GM19328 (cell line): ENCODE results near the gene GP1BB.
"Not testable (repeated sequence)": the region's sequence is repeated elsewhere in the genome, so short reads cannot be mapped to it uniquely, and the experiment has no call there.

Experiments
- ATAC-seq: cut with Tn5 transposase; IDR thresholded peaks from one replicate; pipeline ENCODE4 v1.9.1; 2021; ENCODE audit warnings: mild to moderate bottlenecking, moderate library complexity; ENCODE audit not compliant: unreplicated experiment

The GP1BB gene

DNA sequence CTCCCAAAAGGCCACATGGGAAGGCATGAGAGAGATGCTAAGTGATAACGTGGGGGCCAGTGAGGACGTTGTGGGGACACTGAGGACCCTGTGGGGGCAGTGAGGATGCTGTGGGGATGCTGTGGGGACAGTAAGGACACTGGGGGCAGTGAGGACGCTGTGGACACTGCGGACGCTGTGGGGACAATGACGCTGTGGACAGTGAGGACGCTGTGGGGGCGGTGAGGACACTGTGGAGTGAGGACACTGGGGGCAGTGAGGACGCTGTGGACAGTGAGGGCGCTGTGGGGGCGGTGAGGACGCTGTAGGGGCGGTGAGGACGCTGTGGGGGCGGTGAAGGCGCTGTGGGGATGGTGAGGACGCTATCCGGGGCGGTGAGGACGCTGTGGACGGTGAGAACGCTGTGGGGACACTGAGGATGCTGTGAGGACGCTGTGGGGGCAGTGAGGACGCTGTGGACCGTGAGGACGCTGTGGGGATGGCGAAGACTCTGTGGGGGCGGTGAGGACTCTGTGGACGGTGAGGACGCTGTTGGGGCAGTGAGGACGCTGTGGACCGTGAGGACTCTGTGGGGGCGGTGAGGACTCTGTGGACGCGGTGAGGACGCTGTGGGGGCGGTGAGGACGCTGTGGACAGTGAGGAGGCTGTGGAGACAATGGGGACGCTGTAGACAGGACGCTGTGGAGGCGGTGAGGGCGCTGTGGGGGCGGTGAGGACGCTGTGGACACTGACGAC lies 1.8 kb downstream of the GP1BB start:
- ATAC-seq = no peak

DNA sequence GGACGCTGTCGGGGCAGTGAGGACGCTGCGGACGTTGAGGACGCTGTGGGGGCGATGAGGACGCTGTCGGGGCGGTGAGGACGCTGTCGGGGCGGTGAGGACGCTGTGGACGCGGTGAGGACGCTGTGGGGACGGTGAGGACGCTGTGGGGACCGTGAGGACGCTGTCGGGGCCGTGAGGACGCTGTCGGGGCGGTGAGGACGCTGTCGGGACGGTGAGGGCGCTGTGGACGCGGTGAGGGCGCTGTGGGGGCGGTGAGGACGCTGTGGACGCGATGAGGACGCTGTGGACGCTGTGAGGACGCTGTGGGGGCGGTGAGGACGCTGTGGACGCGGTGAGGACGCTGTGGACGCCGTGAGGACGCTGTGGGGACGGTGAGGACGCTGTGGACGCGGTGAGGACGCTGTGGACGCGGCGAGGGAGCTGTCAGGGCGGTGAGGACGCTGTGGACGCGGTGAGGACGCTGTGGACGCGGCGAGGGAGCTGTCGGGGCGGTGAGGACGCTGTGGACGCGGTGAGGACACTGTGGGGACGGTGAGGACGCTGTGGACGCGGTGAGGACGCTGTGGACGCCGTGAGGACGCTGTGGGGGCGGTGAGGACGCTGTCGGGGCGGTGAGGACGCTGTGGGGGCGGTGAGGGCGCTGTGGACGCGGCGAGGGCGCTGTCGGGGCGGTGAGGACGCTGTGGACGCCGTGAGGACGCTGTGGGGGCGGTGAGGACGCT lies 2.9 kb downstream of the GP1BB start:
- not testable (repeated sequence) for ATAC-seq

DNA sequence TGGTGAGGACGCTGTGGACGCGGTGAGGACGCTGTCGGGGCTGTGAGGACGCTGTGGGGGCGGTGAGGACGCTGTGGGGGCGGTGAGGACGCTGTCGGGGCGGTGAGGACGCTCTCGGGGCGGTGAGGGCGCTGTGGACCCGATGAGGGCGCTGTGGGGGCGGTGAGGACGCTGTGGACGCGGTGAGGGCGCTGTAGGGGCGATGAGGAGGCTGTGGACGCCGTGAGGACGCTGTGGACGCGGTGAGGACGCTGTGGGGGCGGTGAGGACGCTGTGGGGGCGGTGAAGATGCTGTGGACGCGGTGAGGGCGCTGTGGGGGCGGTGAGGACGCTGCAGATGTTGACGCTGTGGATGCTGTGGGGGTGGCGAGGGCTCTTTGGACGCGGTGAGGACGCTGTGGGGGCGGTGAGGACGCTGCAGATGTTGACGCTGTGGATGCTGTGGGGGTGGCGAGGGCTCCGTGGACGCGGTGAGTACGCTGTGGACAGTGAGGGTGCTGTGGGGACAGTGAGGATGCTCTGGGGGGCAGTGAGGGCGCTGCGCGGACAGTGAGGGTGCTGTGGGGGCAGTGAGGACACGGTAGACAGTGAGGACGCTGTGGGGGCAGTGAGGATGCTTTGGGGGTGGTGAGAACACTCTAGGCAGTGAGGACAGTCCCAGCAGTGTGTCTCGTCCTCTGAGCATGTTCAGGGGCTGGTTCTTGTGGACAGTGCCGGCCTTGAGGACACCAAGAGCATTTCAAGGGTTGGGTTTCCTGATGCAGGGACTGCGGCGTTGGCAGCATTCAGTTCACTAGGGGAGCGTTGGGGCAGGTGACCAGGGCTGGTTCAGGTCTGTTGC lies 4.2 kb downstream of the GP1BB start:
- ATAC-seq = no peak

DNA sequence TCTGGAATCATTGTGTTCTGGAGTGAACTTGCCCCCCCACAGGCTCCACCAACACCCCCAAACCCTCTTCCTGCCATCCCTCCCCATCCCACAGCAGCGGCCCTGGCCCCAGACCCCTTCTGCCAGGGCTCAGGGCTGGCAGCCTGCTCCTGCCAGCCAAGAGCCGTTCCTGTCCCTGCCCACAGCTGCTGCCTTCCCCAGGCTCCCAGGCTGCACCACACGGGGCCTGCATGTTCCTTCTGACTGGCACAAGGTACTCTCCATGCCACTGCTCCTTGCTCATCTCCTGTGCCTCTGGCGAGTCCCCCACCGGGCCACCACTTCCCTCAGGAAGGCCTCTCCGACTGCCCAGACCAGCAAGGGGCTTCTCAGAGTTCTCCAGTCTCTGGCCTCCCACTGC lies 4.9 kb downstream of the GP1BB start:
- no peak for ATAC-seq

DNA sequence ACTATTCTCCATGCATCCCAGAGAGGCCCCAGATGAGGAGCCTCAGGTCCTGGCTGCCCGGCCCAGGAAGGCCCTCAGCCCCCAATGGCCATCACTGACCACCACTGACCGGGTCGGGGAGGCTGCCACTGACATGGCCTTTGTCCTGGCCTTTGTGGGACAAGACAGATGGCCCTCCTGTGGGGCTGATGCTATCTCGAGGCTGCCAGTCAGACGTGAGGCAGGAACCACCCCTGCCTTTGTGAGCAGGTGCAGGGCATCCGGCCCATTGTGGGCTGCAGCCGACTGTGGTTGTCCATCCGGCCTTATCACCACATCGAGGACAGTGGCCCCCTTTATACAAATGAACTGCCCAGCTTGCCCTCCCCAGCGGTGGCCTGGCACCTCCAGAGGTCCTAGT lies 5.5 kb downstream of the GP1BB start:
- ATAC-seq = no peak

DNA sequence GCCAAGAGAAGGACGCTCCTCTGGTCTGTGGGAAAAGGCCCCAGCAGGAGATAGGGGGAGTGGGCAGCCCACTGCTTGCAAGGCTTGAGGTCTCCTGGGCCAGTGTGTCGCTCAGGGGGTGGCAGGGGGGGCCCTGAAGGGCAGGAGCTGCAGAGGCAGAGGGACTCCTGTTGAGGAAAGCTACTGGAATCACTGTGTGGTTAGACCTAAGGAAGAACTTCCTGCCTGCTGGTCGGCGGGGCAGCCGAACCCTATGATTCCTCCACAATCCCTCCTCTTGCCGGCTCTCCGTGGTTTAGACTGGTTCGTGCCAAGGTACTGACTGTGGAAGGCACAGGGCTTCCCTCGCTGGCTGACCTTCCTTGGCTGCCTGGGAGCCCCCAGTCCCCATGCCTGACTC lies 6.2 kb downstream of the GP1BB start:
- no peak for ATAC-seq

DNA sequence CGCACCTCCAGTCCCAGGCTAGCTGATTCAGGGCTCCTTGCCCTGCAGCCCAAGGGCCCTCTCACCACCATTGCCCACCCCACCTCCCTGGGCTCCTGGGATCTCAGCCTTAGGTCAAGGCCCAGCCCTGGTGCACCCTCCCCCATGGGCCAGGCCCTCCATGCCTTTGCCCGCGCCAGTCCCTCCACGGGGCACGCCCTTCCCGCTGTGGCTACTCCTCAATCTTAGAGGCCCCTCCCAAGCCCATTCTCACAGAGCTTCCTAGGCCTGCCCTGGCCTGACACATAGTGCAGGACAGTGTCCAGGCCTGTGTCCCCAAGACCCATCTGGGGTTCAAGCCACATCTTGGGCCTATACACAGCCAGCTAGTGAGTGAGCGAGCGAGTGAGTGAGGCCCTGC lies 6.9 kb downstream of the GP1BB start:
- no peak for ATAC-seq

DNA sequence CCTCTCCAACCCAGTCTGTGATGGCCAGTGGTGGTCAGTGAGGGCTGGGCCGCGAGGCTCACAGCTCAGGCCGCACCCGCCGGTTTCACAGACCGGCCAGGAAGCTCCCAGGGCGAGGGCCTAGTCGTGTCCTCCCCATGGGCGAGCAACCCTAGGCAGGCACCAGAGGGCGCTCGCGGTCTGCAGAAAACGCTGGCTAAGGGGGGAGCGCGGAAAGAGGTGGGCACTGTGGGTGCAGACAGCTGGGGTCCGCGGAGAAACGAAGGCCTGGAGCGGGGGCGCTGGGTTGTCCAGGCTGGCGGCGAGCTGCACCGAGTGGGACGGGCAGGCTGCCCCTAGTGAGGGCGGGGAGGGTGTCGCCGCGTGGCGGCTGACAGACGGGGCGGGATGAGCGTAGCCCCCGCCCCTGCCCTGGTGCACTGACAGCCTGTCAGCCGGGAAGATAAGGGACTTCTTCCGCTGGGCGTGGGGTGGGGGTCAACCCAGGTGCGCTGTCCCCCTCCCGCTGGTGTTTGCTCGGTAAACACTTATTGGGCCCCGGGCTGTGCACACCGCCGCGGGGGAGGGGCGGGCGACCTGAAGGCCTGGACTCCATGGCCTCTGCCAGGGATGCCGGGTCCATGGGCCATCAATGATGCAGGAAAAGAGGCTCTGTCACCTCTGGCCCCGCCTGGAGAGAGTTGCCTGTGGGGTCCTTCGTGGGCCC lies 7.5 kb downstream of the GP1BB start:
- no peak for ATAC-seq

DNA sequence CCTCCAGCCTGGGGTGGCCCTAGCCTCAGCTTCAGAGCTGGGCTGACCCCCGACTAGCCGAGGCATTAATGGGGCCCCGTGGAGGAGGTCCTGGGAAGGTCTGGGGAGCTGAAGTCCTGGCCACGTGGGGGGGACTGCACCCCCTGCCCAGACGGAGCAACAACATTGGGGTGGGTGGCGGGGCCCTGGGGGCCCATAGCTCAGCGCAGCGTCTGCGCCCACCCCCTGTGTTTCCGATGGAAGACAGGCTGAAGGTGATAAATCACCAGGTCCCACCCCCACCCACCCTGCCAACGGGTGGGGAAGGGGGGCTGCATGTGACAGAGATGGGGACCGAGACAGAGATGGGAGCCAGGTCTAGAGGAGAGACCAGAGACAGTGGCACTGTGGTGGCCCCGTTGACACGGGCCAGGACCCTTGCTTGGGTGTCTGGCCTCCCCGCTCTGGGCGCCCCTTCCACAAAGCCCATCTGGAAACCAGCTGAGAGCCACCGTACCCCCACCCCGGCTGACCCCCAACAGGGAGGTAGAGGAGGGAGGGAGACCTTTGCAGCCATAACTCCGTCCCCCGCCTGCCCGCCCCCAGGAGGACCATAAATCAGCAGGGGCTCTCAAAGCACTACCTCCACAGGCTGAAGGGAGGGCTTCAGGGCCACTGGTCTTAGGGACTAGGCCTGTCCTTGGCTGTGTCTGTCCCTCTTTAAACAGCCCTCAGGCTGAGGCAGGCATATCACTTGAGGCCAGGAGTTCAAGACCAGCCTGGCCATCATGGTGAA lies 8.2 kb downstream of the GP1BB start:
- no peak for ATAC-seq

DNA sequence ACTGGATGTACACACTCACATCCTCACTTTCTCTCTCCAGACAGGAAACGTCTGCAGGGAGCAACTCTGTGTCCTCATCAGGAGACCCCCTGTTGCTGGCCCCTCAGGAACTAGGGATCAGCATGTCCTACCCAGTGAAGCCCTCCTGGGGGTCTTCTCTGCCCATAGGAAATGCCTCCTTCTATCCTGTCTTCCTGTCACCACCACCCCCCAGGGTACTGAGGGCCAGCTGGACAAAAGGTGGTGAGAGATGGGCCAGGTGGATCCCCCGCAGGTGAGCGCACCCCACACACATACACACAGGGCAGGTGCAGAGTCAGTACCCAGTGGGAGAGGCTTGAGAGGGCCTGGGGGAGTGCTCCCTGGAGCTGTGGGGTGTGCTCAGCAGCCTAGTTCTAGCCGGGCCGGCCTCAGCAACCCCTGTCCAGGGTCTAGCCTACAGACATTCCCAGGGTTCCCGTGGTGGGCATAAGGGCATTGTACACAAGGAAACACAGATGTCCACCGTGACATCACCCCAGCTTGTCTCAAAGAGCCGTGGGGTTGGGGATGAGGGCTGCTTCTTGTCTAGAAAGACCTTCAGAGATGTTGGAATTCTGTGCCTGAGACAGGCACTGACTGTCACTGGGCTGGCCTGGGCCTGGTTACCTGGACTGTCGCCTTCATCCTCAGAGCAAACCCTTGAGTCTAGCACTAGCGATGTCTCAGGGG lies 9.2 kb downstream of the GP1BB start:
- no peak for ATAC-seq

DNA sequence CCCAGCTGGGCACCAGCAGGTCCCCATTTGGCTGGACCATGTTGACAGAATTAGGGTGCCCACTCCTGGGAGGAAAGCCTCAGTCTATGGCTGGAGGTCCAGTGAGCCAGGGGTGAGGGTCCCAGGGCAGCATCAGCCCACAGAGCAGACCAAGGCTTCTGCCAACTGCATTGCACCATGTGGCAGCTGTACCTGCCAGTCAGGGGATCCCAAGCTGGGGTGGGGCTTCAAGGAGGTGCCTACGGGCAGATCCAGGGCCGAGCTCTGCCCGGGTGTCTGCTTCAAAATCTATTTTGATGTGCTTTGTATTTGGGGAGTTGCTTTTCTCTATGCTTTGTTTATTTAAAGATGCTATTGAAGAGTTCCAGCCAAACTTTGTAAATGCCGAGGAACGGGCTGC lies 10.4 kb downstream of the GP1BB start:
- no peak for ATAC-seq

DNA sequence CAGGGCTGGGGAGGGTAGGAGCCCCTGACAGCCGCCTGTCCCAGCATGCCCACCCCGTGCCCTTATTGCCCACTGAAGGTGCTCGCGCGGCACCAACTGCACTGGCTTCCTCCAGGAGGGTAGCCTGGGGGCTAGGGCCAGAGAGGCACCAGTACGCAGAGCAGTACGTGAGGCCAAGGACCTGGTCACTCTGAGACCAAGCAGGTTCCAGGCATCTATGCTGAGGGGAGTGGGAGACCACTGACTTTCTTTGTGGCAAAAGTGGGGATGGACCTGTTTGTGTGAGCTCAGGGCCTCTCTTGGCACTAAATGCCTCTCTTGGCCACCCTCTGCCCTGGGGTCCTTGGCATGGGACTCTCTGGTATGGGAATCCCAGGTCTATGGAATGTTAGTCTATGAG lies 10.8 kb downstream of the GP1BB start:
- ATAC-seq = no peak

DNA sequence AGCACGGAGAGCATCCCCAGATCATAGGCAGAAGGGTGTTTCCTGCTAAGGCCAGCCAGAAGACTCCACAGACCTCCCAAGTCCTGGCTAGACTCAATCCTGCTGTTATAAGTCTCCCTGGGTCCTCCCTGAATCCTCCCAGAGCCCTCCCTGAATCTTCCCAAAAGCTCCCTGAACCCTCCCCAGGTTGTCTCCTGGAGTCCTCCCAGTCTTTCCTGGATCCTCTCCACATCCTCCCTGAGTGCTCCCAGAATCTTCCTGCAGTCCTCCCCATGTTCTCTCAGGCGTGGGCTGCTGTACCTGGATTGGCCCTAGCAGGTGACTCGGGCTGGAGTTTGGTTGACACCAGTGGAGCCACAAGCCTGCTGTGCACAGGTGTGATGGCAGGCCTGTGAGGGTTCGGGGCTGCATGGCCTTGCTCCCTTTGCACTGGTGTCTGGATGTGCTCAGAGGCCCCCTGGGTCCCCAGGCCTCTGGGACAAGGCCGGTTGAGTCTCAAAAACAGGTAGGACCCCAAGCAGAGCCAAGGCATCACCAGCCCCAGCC lies 11.6 kb downstream of the GP1BB start:
- no peak for ATAC-seq

DNA sequence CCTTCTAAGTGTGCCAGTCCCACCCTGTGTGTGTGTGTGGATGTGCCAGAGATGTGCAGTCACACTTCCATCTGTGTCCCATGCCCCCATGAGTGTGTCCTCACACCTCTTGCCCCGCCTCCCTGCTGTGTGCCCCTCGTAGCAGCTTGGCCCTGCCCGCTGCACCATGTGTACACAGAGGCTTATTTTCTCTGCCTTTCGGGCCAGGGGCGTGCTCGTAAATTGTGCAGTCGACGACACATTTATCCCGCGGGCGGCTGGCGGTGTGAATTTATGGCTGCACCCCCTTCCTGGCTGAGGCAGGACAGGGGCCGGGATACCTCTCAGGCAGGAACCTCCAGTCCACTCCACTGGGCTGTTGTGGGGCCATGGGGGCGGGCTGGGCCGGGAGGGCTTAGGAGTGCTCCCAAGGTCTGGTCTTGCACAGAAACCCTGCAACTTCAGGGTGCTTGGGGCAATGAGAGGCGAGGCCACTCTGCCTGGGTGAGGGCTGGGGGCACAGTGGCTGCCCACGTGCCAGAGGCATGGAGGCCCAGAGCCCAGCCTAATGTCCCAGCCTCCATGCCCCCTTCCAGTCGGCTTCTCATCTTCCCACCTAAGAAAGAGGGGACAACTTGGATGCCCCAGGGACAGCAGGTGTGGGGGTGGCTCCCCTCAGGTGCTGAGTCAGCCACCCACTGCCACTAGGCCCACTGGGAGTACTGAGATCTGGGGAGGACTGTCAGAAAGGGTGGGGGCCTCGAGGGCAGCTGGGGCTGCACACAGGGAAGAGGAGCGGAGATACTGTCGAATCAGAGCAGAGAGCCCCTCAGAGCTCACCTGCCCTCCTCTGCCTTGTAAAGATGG lies 12.5 kb downstream of the GP1BB start:
- no peak for ATAC-seq

DNA sequence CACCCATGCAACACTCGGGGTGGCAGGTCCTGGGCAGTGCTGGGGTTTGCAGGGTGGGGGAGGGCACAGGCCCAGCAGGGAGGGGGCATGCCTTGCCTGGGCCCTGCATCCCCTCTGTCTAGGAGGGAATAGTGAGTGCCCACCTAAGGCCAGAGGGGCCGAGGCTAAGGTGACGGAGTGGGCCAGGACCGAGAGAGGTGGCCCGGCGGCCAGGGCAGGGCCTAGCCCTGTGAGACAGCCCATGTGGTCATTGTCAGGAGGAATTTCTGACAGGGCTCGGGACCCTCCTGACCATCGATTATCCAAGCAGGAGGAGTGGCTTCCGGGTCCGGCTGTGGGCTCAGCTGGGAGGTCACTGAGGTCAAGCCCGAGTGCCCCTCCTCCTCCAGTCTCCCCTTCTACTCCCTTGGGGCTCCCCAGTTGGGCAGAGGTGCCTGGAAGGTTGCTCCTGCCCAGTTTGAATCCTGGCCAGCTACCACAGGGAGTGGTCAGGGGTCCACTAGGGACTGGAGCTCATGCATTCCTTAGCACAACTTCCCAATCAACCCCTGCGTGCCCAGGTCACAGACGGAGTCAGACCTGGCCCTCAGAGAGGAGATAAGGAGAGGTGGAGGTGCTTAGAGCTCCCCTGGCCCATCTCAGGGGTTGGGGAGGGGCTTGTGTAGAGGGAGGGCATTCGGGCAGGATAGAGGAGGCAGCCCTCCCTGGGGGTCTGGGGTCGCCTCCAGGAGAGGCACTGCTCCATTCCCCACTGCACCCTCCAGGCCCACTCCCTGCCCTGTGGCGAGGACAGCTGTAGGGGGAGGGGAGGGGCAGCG lies 14.7 kb downstream of the GP1BB start:
- no peak for ATAC-seq

DNA sequence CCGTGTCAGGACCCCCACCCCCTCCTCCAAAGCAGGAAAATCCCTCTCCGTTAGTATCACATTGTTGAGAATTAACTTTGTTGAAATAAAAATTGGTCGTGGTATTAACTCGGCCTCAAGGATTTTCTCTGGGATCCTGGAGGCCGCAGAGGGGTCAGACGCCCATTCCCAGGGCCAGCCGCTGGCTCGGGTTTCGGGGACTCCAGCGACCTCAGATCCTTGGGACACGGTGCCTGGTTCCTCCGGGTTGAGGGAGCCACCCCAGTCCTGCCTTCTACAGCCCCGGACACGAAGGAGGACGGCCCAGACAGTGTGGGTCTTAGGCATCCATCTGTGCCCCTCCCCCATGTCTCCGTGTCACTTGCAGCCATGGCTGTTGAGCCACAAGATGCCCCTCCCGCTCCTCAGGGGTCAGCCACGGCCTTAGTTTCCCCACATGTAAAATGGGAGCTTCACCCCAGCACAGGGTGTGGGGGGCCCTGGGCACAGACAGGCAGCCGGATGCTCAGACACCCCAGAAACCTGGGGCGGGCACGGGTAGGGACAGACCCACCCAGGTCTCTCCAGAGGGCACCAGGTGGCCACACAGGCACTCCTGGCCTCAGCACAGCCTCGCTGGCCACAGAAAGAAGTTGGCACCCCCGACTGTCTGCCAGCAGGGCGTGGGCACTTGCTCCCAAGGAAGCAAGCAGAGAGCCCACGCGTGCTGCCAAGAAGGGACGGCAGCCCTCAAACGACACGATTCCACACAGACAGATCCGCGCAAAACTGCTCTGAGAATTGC lies 15.5 kb downstream of the GP1BB start:
- ATAC-seq = no peak

DNA sequence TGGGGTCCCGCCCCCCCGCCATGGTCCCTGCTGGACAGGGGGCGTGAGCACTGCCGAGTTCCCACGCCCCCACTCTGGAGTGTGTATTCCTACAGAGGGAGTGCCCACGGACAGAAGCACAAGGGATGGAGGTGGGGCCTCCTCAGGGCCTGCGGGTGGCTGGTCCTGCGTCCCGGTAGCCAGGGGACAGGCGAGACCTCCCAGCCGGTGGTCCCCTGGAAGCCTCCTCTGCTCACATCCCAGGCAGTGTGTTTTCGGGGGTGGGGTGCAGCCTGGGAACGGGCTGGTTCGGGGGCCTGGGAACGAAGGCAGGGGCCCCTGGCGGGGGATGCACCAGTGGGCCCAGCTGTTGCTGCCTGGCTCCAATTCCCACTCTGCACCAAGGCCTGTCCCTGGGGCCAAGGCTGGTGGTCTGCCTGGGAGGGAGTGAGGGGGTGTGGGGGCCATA lies 16.1 kb downstream of the GP1BB start:
- no peak for ATAC-seq
